Embryonic facial prominence (tissue), 1 donor: ENCODE measurements around the gene OBSCN.
"Not testable (repeated sequence)": the region's sequence is repeated elsewhere in the genome, so short reads cannot be mapped to it uniquely, and the experiment has no call there.

Experiments
- DNase-seq: peaks from one replicate; pipeline ENCODE4 v3.0.0-alpha.2; 2016; ENCODE audit errors: extremely low spot score

The OBSCN gene

DNA sequence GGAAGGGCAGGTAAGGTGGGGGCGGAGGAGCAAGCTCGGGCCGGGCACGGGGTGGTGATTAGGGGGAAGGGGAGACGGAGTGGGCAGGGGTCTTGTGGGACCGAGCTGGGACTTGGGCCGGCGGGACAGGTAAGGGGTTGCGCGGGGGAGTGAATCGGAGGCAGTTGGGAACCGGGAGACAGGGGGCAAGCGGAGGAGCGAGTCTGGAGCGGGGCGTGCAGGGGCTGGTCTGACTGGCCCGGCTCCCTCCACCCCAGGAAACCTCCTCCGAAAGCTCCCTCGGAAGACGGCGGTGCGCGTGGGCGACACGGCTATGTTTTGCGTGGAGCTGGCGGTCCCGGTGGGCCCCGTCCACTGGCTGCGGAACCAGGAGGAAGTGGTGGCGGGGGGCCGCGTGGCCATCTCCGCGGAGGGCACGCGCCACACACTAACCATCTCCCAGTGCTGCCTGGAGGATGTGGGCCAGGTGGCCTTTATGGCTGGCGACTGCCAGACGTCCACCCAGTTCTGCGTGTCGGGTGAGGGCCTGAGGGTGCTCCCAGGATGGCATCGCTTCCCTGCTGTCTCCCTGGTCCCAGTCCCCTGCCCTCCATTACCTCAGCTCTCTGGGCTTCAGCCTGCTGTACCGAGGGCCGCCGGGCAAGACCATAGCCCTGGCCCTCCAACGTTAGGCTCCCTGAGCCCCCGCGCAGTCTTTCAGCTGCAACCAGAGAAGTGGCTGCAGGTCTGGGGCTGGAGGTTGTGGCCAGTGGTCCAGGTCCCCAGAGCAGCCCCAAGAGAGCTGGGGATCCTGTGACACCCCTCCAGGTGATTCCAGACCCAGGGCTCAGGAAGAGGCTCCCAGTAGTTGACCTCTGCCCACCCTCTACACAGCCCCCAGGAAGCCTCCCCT lies 6.3 kb downstream of the OBSCN start:
- DNase-seq = no peak

GRCh38 chr1:228214921-228215662 lies 7.2 kb downstream of the OBSCN start:
- DNase-seq = no peak

DNA sequence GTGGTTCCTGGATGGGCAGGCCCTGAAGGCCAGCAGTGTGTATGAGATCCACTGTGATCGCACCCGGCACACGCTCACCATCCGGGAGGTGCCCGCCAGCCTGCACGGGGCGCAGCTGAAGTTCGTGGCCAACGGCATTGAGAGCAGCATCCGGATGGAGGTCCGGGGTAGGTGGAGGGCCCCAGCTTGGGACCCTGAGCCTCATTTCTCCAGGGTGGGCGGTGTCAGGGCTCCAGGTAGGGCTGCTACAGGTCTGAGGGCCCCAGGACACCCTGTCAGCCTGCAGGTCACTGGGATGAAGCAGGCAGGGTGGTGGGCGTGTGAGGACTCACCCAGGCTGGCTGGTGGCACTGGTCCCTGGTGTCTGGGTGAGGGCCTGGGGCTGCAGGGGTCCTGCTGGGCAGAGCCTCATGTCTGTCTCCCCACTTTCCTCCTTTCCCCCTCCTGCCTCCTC lies 7.8 kb downstream of the OBSCN start:
- DNase-seq = no peak

- no peak for DNase-seq
Observed at GRCh38 chr1:228216371-228217320, 8.8 kb downstream of the OBSCN start.

DNA sequence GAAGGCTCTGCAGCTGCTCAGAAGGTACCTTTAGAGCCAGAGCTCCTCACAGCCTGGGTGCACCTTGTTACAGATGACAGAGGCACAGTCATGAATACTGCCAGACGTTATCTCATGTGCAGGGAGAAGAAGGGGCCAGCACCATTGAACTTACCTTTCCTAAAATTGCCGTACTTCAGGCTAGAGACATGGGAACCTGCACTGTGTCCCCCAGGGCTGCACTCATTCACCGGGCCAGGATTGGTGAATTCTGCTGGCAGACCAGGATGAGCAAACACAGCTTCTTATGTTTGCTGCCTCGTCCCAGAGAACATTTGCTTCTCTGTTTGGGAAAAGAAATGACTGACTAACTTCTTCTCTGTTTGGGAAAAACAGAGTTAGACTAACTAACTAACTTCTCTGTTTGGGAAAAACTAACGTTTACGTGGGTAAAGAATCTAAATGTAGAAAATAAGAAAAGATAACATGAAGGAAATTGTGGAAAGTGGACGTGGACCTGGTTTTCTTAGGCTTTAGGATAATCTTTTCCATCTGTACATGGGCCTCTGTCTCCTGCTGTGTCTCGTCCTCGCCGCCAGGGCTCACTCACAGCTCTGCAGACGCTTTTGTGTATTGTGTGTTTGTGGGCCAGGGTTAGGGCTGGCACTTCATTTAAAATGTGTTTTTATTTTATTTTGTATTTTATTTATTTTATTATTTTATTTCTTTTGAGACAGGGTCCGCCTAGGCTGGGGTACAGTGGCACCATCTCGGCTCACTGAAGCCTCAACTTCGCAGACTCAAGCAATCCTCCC lies 9.9 kb downstream of the OBSCN start:
- DNase-seq = no peak

GRCh38 chr1:228218513-228219244 lies 10.8 kb downstream of the OBSCN start:
- no peak for DNase-seq

DNA sequence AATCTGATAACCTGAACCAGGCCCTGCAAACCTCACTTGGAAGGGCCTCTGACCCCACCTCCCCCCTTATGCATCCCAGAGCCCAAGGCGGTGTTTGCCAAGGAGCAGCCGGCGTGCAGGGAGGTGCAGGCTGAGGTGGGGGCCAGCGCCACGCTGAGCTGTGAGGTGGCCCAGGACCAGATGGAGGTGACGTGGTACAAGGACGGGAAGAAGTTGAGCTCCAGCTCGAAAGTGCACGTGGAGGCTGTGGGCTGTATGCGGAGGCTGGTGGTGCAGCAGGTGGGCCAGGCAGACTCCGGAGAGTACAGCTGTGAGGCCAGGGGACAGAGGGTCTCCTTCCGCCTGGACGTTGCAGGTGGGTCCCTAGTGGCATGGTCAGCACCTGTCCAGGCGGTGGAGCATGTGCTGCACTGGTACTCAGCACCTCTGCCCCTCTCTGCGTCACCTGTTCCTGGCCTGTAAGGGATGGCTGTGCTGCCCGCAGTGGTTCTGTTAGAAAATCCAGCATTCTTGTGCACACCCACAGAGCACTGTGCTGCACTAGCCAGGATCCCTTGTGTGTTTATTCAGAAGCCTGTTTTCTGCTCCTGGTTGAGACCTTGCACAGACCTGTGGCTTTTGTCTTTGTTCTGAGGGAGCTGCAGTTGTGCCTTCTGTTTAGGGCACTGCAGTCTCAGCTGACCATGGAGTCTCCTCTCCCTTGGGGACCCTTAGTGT lies 11.6 kb downstream of the OBSCN start:
- no peak for DNase-seq

DNA sequence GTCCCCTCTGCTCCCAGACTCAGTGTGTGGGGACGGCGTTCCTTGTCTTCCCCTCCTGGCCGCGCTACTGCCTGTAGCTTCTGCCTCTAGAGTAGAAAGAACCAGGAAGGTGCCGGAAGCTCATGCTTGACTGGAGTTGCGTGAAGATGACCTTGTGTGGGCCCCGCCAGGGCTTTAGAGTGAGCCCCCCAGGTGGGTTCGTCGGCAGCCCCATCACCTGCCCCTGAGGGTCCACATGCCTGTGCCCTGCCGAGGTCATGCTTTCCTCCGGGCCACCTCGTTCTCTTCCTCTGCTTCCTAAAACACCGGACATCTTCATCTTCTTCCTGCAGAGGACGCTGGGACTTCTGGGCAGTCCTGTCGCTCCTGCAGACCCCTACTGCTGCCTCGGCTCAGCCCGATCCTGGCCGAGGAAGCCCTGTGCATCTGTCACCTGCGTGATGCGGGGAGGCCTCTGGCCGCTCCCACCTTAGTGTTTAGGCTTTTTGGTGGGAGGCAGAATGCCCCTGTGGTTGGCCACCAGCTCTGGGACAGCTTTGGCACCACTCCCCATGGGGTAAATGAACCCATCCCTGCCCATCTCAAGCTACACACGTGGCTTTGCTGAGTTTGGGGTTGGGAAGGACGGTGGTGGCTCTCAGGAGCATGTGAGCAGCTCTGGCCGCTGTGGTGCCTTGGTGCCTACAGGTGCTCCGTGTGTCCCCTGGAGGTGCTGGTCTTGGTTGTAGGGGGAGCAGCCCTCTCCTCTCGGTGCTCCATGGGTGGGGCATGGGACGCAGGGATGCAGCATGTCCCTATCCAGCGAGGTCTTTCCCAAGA lies 12.3 kb downstream of the OBSCN start:
- no peak for DNase-seq

GRCh38 chr1:228221097-228221496 lies 13.3 kb downstream of the OBSCN start:
- not testable (repeated sequence) for DNase-seq

- DNase-seq = no peak
Observed at GRCh38 chr1:228222548-228222947, 14.7 kb downstream of the OBSCN start.

DNA sequence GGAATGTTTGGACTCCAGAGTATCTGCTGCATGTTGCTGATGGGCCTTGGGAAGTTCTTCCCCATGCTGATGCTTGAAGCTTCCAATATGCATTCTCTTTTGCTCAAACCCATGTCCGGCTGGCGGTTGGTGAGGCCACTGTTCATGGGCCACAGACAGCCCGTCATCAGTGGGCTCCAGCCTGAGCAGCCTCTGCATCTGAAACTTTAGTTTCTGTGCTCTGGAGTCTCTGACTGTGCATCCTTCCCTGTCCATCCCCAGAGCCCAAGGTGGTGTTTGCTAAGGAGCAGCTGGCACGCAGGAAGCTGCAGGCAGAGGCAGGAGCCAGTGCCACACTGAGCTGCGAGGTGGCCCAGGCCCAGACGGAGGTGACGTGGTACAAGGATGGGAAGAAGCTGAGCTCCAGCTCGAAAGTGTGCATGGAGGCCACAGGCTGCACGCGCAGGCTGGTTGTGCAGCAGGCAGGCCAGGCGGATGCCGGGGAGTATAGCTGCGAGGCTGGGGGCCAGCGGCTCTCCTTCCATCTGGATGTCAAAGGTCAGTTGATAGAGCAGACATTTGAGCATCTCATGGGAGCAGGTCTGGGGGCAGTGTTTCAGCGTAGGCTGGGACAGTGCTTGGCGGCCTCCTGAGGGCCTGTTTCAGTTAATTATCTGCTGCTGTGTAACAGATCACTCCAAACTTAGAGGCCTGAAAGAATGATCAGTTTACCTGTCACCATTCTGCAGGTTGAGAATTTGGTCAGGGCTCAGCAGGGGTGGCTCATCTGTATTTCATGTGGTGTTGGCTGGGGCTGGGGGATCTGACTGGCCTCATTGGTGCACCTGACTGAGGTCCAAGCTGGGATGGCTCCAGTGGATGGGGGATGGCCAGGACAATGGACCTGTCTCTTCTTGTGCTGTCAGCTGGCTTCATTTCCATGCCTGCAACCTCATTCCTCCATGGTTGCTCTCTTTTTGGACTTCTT lies 16.6 kb downstream of the OBSCN start:
- no peak for DNase-seq

- DNase-seq = no peak
Observed at GRCh38 chr1:228225165-228225710, 17.4 kb downstream of the OBSCN start.

GRCh38 chr1:228225740-228226139 lies 17.9 kb downstream of the OBSCN start:
- DNase-seq = no peak

GRCh38 chr1:228226141-228226874 lies 18.5 kb downstream of the OBSCN start:
- no peak for DNase-seq

DNA sequence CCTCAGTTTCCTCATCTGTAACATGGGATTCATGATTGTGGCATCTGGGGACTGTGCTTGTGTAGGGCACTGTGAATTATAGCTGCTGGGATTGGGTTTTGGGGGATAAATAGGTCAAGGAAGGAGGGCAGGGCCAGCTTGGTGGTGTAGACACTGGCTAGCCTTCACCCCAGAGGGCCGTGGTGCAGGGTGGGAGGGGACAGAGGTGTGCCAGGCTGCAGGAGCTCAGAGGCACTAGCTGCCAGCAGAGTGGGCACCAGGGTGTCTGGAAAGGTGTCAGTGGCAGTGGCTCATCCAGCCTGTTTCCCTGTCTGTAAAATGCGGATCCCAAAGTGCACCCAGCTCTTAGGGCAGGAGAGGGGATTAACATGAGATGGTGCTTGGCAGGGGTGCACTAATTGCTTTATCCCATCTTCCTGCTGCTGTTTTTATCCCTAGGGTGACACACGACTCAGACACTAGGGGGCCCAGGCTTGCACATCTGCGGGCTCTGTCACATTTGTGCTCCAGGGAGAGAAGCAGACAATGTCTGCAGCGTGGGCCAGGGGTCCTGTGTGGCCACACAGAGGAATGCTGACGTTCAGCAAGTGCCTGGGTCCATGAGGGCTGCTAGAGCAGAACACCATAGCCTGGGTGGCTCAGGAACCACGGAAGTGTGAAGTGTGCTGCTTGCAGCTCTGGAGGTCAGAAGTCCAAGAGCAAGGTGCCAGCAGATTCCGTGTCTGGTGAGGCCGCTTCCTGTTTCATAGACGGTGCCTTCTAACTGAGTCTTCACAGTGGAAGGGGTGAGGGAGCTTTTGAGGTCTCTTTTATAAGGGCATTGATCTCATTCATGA lies 19.3 kb downstream of the OBSCN start:
- DNase-seq = no peak

DNA sequence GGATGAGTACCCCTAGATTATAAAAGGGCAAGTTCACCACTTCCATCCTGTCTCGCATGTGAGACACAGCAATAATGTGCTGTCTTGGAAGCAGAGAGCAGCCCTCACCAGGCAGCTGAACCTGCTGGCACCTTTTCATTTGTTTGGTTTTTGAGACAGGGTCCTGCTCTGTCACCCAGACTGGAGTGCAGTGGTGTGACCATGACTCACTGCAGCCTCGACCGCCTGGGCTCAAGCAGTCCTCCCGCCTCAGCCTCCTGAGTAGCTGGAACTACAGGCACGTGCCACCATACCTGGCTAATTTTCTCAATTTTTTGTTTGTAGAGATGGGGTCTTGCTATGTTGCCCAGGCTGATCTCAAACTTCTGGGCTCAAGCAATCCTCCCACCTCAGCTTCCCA lies 20.3 kb downstream of the OBSCN start:
- not testable (repeated sequence) for DNase-seq
